ENCODE measurements around the gene TENT4B.

The TENT4B gene

DNA sequence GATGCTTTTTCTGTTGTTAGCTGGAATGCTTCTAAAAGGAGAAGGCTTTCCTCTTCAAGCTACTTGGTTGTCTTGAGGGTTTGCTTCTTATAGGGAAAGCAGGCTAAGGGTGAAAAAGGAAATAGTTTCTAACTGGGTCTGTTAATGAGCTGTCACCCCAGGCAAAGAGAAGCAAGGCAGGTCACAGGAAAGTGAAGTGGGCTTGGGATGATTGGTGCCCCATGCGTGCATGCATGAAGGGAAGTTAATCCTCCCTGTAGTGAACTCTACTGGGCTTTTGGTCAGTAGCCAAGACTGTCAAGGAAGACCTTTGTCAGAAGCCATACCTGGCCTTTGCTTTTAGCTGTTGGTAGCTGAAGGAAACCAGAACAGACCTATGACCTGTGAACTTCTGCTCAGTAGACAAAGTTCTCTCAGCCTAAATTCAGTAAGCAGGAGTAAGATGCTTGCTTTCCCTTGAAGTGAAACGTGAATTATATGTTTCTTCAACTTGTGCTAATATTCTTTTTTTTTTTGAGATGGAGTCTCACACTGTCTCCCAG is 16.5 kb downstream of the TENT4B start:
- peak; percentile 42 for TF ChIP-seq NFIC (IDR thresholded peaks at IDR 0.05)
- TF ChIP-seq YY1 (IDR thresholded peaks at IDR 0.05; ENCODE audit: low read depth): no peak

DNA sequence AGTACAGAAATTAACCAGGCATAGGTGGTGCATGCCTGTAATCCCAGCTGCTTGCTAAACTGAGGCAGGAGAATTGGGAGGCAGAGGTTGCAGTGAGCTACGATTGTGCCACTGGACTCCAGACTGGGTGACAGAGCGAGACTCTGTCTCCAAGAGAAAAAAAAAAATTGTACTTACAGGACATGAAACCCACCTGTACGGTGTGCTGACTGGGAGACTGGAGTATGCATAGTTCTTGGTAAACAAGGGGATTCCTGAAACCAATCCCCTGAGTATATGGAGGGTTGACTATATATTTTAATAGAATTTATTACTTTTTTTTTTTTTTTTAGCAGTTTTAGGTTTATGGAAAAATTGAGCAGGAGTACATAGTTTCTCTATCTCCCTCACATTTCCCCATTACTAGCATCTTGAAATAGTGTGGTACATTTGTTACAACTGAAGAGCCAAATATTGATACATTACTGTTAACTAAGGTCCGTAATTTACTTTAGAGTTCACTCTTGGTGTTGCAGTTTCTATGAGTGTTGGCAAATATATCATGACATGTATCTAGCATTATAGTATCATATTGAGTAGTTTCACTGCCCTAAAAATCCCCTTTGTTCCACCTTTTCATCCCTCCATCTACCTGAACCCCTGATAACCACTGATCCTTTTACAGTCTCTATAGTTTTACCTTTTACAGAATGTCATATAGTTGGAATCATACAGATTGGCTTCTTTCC is 19.3 kb downstream of the TENT4B start:
- TF ChIP-seq TEAD4 (IDR thresholded peaks at IDR 0.05) (no peak), FOXM1 (IDR thresholded peaks at IDR 0.05; ENCODE audit: borderline replicate concordance, low read depth) (no peak), CREB1 (IDR thresholded peaks at IDR 0.05; ENCODE audit: low read depth) (no peak), TCF12 (IDR thresholded peaks at IDR 0.05; ENCODE audit: low read depth) (no peak), CEBPB (IDR thresholded peaks at IDR 0.05) (no peak), TAF1 (IDR thresholded peaks at IDR 0.05; ENCODE audit: low read depth) (no peak), ZBTB7A (IDR thresholded peaks at IDR 0.05; ENCODE audit: low read depth) (no peak), YY1 (IDR thresholded peaks at IDR 0.05; ENCODE audit: low read depth) (no peak), EGR1 (IDR thresholded peaks at IDR 0.05) (no peak), NFIC (IDR thresholded peaks at IDR 0.05) (no peak), EP300 (IDR thresholded peaks at IDR 0.05; ENCODE audit: borderline replicate concordance) (no peak), RAD21 (IDR thresholded peaks at IDR 0.05; ENCODE audit: low read depth) (no peak)
- TF ChIP-seq, protein P1, sequence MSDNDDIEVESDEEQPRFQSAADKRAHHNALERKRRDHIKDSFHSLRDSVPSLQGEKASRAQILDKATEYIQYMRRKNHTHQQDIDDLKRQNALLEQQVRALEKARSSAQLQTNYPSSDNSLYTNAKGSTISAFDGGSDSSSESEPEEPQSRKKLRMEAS (IDR thresholded peaks at IDR 0.05): no peak
- TF ChIP-seq, protein P2, sequence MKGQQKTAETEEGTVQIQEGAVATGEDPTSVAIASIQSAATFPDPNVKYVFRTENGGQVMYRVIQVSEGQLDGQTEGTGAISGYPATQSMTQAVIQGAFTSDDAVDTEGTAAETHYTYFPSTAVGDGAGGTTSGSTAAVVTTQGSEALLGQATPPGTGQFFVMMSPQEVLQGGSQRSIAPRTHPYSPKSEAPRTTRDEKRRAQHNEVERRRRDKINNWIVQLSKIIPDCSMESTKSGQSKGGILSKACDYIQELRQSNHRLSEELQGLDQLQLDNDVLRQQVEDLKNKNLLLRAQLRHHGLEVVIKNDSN (IDR thresholded peaks at IDR 0.05): no peak
- TF ChIP-seq, protein P3, sequence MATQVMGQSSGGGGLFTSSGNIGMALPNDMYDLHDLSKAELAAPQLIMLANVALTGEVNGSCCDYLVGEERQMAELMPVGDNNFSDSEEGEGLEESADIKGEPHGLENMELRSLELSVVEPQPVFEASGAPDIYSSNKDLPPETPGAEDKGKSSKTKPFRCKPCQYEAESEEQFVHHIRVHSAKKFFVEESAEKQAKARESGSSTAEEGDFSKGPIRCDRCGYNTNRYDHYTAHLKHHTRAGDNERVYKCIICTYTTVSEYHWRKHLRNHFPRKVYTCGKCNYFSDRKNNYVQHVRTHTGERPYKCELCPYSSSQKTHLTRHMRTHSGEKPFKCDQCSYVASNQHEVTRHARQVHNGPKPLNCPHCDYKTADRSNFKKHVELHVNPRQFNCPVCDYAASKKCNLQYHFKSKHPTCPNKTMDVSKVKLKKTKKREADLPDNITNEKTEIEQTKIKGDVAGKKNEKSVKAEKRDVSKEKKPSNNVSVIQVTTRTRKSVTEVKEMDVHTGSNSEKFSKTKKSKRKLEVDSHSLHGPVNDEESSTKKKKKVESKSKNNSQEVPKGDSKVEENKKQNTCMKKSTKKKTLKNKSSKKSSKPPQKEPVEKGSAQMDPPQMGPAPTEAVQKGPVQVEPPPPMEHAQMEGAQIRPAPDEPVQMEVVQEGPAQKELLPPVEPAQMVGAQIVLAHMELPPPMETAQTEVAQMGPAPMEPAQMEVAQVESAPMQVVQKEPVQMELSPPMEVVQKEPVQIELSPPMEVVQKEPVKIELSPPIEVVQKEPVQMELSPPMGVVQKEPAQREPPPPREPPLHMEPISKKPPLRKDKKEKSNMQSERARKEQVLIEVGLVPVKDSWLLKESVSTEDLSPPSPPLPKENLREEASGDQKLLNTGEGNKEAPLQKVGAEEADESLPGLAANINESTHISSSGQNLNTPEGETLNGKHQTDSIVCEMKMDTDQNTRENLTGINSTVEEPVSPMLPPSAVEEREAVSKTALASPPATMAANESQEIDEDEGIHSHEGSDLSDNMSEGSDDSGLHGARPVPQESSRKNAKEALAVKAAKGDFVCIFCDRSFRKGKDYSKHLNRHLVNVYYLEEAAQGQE (IDR thresholded peaks at IDR 0.05; ENCODE audit: low read depth): no peak

DNA sequence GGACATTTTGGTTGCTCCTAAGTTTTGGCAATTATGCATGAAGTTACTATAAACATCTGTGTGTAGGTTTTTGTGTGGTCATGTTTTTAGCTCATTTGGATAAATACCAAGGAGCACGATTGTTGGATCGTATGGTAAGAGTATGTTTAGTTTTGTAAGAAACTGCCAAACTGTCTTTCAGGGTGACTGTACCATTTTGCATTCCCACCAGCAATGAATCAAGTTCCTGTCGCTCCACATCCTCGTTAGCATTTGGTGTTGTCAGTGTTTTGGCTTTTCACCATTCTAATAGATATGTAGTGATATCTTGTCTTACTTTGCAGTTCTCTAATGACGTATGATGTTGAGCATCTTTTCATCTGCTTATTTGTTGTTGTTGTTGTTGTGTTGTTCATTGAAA is 20.2 kb downstream of the TENT4B start:
- TF ChIP-seq FOXM1 (IDR thresholded peaks at IDR 0.05; ENCODE audit: borderline replicate concordance, low read depth): no peak
- TF ChIP-seq RAD21 (IDR thresholded peaks at IDR 0.05; ENCODE audit: low read depth): no peak
- no peak for TF ChIP-seq ZBTB7A (IDR thresholded peaks at IDR 0.05; ENCODE audit: low read depth)
- TF ChIP-seq EGR1 (IDR thresholded peaks at IDR 0.05): no peak
- TF ChIP-seq TEAD4 (IDR thresholded peaks at IDR 0.05): no peak
- TF ChIP-seq YY1 (IDR thresholded peaks at IDR 0.05; ENCODE audit: low read depth): no peak
- TF ChIP-seq NFIC (IDR thresholded peaks at IDR 0.05): no peak
- TF ChIP-seq, protein P3 (IDR thresholded peaks at IDR 0.05; ENCODE audit: low read depth): no peak
- TF ChIP-seq, protein P1 (IDR thresholded peaks at IDR 0.05): no peak
- TF ChIP-seq CREB1 (IDR thresholded peaks at IDR 0.05; ENCODE audit: low read depth): no peak
- no peak for TF ChIP-seq EP300 (IDR thresholded peaks at IDR 0.05; ENCODE audit: borderline replicate concordance)
- TF ChIP-seq, protein P2 (IDR thresholded peaks at IDR 0.05): no peak
- no peak for TF ChIP-seq TCF12 (IDR thresholded peaks at IDR 0.05; ENCODE audit: low read depth)
- TF ChIP-seq TAF1 (IDR thresholded peaks at IDR 0.05; ENCODE audit: low read depth): no peak
- no peak for TF ChIP-seq CEBPB (IDR thresholded peaks at IDR 0.05)

DNA sequence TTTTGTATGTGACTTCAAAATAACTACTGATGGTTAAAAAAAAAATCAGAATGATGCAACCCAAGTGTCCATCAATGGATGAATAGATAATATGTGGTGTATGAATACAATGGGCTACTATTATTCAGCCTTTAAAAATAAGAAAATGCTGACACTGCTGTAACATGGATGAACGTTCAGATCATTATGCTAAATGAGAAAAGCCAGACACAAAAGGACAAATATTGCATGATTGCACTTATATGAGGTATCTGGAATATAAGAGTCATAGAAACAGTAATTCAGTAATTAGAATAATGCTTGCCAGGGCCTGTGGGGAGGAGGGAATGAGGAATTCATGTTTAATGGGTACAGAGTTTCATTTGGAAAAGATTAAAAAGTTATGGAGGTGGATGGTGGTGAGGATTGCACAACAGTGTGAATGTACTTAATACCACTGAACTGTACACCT is 25.4 kb downstream of the TENT4B start:
- no peak for TF ChIP-seq CREB1 (IDR thresholded peaks at IDR 0.05; ENCODE audit: low read depth)
- TF ChIP-seq EP300 (IDR thresholded peaks at IDR 0.05; ENCODE audit: borderline replicate concordance): no peak
- TF ChIP-seq CEBPB (IDR thresholded peaks at IDR 0.05): no peak
- TF ChIP-seq TCF12 (IDR thresholded peaks at IDR 0.05; ENCODE audit: low read depth): no peak
- TF ChIP-seq, protein P1 (IDR thresholded peaks at IDR 0.05): no peak
- no peak for TF ChIP-seq NFIC (IDR thresholded peaks at IDR 0.05)

DNA sequence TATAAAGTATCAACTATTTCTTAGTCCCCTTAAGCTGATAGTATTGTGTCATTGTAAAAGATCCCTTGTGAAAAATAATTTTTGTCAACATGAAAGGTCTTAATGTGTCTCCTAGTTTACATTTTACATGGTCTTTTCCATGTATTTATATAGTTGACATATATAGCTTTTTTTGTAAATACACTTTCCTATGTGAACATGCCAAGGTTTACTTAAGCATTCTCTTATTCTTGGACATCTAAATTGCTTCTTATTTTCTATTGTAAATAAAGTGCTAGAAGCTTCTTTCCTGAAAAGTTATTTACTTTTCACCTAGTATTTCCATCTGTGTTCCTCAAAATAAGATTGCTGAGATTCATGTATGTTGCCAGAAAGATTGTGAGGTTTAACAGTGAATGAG is 29.3 kb downstream of the TENT4B start:
- no peak for TF ChIP-seq CEBPB (IDR thresholded peaks at IDR 0.05)
- TF ChIP-seq, protein P2 (IDR thresholded peaks at IDR 0.05): no peak
- TF ChIP-seq, protein P3 (IDR thresholded peaks at IDR 0.05; ENCODE audit: low read depth): no peak
- no peak for TF ChIP-seq FOXM1 (IDR thresholded peaks at IDR 0.05; ENCODE audit: borderline replicate concordance, low read depth)
- TF ChIP-seq ZBTB7A (IDR thresholded peaks at IDR 0.05; ENCODE audit: low read depth): no peak
- TF ChIP-seq TEAD4 (IDR thresholded peaks at IDR 0.05): no peak
- TF ChIP-seq NFIC (IDR thresholded peaks at IDR 0.05): no peak
- TF ChIP-seq, protein P1 (IDR thresholded peaks at IDR 0.05): no peak
- no peak for TF ChIP-seq CREB1 (IDR thresholded peaks at IDR 0.05; ENCODE audit: low read depth)
- TF ChIP-seq EP300 (IDR thresholded peaks at IDR 0.05; ENCODE audit: borderline replicate concordance): no peak
- TF ChIP-seq RAD21 (IDR thresholded peaks at IDR 0.05; ENCODE audit: low read depth): no peak
